ENCODE results near the gene DOK3. TPM values are rescaled to one million over a fixed set of nuclear protein-coding genes. Genes with fewer than 3 reads are reported as not detected.

Gene DOK3
- total and polyA plus RNA-seq, 2 of the 13 experiments (the other 11 are each of a cell fraction or from before 2014, with no cell fraction given): 1.4 to 1.5 TPM

DNA sequence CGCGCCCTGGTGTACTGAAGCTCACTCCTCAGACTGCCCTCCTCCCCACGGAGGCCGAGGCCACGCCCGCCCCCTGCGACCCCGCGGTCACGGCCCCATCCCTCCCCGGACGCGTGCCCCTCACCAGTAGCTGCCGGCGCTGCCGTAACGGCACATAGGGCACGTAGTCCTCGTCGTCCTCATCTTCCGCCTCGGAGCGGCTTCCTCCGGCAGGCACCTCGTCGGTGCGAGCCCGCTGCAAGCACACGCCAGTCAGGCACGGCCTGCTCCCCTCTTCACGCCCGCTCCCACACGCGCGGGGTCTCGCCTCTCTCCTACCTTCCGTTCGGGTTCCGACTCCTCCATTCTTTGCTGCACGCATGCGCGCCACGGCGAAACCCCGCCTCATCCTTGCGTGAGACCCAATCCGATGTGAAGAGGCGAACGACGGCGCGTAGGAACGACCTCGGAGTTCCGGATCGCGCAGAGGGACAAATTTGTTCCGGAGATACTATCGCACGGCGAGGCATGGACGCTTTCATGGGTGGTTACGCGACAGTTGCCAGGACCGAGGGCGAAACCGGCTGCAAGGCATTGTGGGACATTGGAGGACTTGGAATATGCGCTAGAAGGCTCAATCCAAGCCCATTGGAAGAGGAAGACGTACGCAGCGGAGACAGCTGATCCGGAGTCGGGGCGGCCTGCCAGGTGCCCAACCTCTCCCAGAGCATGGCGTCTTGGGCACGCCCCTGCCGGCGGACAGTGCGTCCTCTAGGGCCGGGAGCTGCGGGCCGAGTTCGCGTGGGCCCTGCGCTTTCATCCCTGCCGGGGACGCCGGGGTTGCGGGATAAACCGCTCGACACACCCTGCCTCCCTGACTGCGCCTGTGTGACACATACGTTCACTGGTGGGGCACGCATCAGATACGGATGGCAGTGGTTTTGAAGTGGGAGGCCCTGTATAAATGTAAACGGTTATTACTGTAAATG is 7.3 kb upstream of the DOK3 start, which contains the start of gene DDX41 (continued):
- TF ChIP-seq, protein P1, sequence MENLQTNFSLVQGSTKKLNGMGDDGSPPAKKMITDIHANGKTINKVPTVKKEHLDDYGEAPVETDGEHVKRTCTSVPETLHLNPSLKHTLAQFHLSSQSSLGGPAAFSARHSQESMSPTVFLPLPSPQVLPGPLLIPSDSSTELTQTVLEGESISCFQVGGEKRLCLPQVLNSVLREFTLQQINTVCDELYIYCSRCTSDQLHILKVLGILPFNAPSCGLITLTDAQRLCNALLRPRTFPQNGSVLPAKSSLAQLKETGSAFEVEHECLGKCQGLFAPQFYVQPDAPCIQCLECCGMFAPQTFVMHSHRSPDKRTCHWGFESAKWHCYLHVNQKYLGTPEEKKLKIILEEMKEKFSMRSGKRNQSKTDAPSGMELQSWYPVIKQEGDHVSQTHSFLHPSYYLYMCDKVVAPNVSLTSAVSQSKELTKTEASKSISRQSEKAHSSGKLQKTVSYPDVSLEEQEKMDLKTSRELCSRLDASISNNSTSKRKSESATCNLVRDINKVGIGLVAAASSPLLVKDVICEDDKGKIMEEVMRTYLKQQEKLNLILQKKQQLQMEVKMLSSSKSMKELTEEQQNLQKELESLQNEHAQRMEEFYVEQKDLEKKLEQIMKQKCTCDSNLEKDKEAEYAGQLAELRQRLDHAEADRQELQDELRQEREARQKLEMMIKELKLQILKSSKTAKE (CRISPR knock-in tag; IDR thresholded peaks at IDR 0.05; ENCODE audit: borderline replicate concordance): peak; percentile 73; the same call in 1 of the 2 replicates
- TF ChIP-seq ZNF547 (CRISPR knock-in tag; IDR thresholded peaks at IDR 0.05): peak; percentile 68; the same call in 1 of the 2 replicates
- TF ChIP-seq ZBTB1 (CRISPR knock-in tag; IDR thresholded peaks at IDR 0.05; ENCODE audit: borderline replicate concordance): no peak
- no peak for TF ChIP-seq ZNF775 (CRISPR knock-in tag; IDR thresholded peaks at IDR 0.05; ENCODE audit: borderline replicate concordance)
- TF ChIP-seq, protein P2, sequence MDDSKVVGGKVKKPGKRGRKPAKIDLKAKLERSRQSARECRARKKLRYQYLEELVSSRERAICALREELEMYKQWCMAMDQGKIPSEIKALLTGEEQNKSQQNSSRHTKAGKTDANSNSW (CRISPR knock-in tag; IDR thresholded peaks at IDR 0.05; ENCODE audit: borderline replicate concordance): peak; percentile 13; the same call in 1 of the 2 replicates
- TF ChIP-seq SPEN (CRISPR knock-in tag; IDR thresholded peaks at IDR 0.05; ENCODE audit: low read depth): peak; percentile 93
- 0 out of 2 replicates have a peak, but pooled peaks have one; percentile 17 for TF ChIP-seq SIX4 (CRISPR knock-in tag; IDR thresholded peaks at IDR 0.05)
- TF ChIP-seq, protein P3, sequence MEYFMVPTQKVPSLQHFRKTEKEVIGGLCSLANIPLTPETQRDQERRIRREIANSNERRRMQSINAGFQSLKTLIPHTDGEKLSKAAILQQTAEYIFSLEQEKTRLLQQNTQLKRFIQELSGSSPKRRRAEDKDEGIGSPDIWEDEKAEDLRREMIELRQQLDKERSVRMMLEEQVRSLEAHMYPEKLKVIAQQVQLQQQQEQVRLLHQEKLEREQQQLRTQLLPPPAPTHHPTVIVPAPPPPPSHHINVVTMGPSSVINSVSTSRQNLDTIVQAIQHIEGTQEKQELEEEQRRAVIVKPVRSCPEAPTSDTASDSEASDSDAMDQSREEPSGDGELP (IDR thresholded peaks at IDR 0.05; ENCODE audit: borderline replicate concordance, low read depth): peak; percentile 96
- TF ChIP-seq IKZF4 (CRISPR knock-in tag; IDR thresholded peaks at IDR 0.05; ENCODE audit: borderline replicate concordance, low read depth, not compliant biosample characterization): peak; percentile 26
- TF ChIP-seq, protein P4, sequence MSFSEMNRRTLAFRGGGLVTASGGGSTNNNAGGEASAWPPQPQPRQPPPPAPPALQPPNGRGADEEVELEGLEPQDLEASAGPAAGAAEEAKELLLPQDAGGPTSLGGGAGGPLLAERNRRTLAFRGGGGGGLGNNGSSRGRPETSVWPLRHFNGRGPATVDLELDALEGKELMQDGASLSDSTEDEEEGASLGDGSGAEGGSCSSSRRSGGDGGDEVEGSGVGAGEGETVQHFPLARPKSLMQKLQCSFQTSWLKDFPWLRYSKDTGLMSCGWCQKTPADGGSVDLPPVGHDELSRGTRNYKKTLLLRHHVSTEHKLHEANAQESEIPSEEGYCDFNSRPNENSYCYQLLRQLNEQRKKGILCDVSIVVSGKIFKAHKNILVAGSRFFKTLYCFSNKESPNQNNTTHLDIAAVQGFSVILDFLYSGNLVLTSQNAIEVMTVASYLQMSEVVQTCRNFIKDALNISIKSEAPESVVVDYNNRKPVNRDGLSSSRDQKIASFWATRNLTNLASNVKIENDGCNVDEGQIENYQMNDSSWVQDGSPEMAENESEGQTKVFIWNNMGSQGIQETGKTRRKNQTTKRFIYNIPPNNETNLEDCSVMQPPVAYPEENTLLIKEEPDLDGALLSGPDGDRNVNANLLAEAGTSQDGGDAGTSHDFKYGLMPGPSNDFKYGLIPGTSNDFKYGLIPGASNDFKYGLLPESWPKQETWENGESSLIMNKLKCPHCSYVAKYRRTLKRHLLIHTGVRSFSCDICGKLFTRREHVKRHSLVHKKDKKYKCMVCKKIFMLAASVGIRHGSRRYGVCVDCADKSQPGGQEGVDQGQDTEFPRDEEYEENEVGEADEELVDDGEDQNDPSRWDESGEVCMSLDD (CRISPR knock-in tag; IDR thresholded peaks at IDR 0.05; ENCODE audit: borderline replicate concordance): peak; percentile 20; the same call in 1 of the 2 replicates
- TF ChIP-seq CBX5 (CRISPR knock-in tag; IDR thresholded peaks at IDR 0.05; ENCODE audit: borderline replicate concordance): peak; percentile 85
- TF ChIP-seq POLR2AphosphoS2 (IDR thresholded peaks at IDR 0.05; ENCODE audit: low read depth, low read length): peak; percentile 74; the same call in 1 of the 2 replicates
- peak; percentile 67; the same call in 1 of the 2 replicates for TF ChIP-seq SSRP1 (CRISPR knock-in tag; IDR thresholded peaks at IDR 0.05)
- TF ChIP-seq, protein P5, sequence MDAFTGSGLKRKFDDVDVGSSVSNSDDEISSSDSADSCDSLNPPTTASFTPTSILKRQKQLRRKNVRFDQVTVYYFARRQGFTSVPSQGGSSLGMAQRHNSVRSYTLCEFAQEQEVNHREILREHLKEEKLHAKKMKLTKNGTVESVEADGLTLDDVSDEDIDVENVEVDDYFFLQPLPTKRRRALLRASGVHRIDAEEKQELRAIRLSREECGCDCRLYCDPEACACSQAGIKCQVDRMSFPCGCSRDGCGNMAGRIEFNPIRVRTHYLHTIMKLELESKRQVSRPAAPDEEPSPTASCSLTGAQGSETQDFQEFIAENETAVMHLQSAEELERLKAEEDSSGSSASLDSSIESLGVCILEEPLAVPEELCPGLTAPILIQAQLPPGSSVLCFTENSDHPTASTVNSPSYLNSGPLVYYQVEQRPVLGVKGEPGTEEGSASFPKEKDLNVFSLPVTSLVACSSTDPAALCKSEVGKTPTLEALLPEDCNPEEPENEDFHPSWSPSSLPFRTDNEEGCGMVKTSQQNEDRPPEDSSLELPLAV (CRISPR knock-in tag; conservative IDR thresholded peaks at IDR 0.05; ENCODE audit: low read depth): no peak
- TF ChIP-seq KDM6A (CRISPR knock-in tag; IDR thresholded peaks at IDR 0.05; ENCODE audit: low read depth): no peak
- no peak; the same call in 1 of the 2 replicates for TF ChIP-seq ZBTB42 (CRISPR knock-in tag; IDR thresholded peaks at IDR 0.05)
- TF ChIP-seq ZNF10 (CRISPR knock-in tag; IDR thresholded peaks at IDR 0.05; ENCODE audit: borderline replicate concordance, low read depth): no peak
- TF ChIP-seq ZFP41 (CRISPR knock-in tag; IDR thresholded peaks at IDR 0.05; ENCODE audit: borderline replicate concordance): 0 out of 2 replicates have a peak, but pooled peaks have one; percentile 41
- TF ChIP-seq ZNF207 (IDR thresholded peaks at IDR 0.05; ENCODE audit: borderline replicate concordance): no peak
- no peak for TF ChIP-seq ATF7-NPFF (CRISPR knock-in tag; IDR thresholded peaks at IDR 0.05; ENCODE audit: low read depth)
